GM23338 (cell line): Measurements from ENCODE around the gene GSAP. TPM values are rescaled to one million over a fixed set of nuclear protein-coding genes. Genes with fewer than 3 reads are reported as not detected.

Experiments used
- ATAC-seq: fragments of 200-7000 bp; cut with Tn5 transposase; 3 replicates; pipeline ENCODE4 v1.9.1; 2020
- DNase-seq: peaks from one replicate; pipeline ENCODE4 v3.0.0-alpha.2; 2015; ENCODE audit warnings: low spot score
- H2AFZ ChIP-seq: fragments of 200-600 bp; sonication (generic); 2 replicates; pipeline ENCODE4 v1.8.0; 2016; ENCODE audit warnings: antibody characterized with exemption, mild to moderate bottlenecking, moderate library complexity
- H3F3A ChIP-seq: fragments of 200-600 bp; sonication (generic); replicated peaks from 2 replicates; pipeline ENCODE4 v1.8.0; 2017; ENCODE audit warnings: antibody characterized with exemption, mixed run types, low read depth
- H3K27ac ChIP-seq: fragments of 200-600 bp; sonication (generic); 2 replicates; pipeline ENCODE4 v1.6.1; 2016; ENCODE audit warnings: low read depth
- H3K27me3 ChIP-seq: fragments of 200-600 bp; sonication (generic); 2 replicates; pipeline ENCODE4 v1.8.0; 2016; ENCODE audit warnings: mild to moderate bottlenecking, mixed run types, moderate library complexity; ENCODE audit not compliant: insufficient read depth
- H3K36me3 ChIP-seq: fragments of 200-600 bp; sonication (generic); 2 replicates; pipeline ENCODE4 v1.8.0; 2016; ENCODE audit warnings: mild to moderate bottlenecking; ENCODE audit not compliant: insufficient read depth
- H3K4me1 ChIP-seq: fragments of 200-600 bp; sonication (generic); 2 replicates; pipeline ENCODE4 v1.8.0; 2016; ENCODE audit warnings: mild to moderate bottlenecking, moderate library complexity; ENCODE audit not compliant: insufficient read depth
- H3K4me2 ChIP-seq: fragments of 200-600 bp; sonication (generic); 2 replicates; pipeline ENCODE4 v1.7.1; 2017; ENCODE audit warnings: mixed run types
- H3K4me3 ChIP-seq: fragments of 200-600 bp; sonication (generic); 2 replicates; pipeline ENCODE4 v1.6.1; 2016; ENCODE audit warnings: mixed run types
- H3K79me2 ChIP-seq: fragments of 200-600 bp; sonication (generic); replicated peaks from 2 replicates; pipeline ENCODE4 v1.8.0; 2017; ENCODE audit warnings: mild to moderate bottlenecking; ENCODE audit not compliant: insufficient read depth
- H3K9me2 ChIP-seq: fragments of 200-600 bp; sonication (generic); 2 replicates; pipeline ENCODE4 v1.8.0; 2017; ENCODE audit not compliant: insufficient read depth
- H4K20me1 ChIP-seq: fragments of 200-600 bp; sonication (generic); replicated peaks from 2 replicates; pipeline ENCODE4 v1.8.0; 2017; ENCODE audit warnings: mild to moderate bottlenecking; ENCODE audit not compliant: insufficient read depth
- H3K27ac Mint-ChIP-seq: 2 replicates; pipeline ENCODE4 v1.8.0; 2020; ENCODE audit warnings: inconsistent platforms, mild to moderate bottlenecking, moderate library complexity, mixed read lengths
- H3K27me3 Mint-ChIP-seq: 3 replicates; pipeline ENCODE4 v1.8.0; 2022; ENCODE audit warnings: low read depth, mild to moderate bottlenecking, moderate library complexity, mixed read lengths, inconsistent platforms; ENCODE audit not compliant: insufficient read depth, poor library complexity
- H3K36me3 Mint-ChIP-seq: 3 replicates; pipeline ENCODE4 v1.8.0; 2021; ENCODE audit warnings: low read depth, mild to moderate bottlenecking, inconsistent platforms, moderate library complexity, mixed read lengths
- H3K4me1 Mint-ChIP-seq: 3 replicates; pipeline ENCODE4 v1.8.0; 2020; ENCODE audit warnings: mild to moderate bottlenecking, inconsistent platforms, mixed read lengths
- H3K4me3 Mint-ChIP-seq: 3 replicates; pipeline ENCODE4 v1.8.0; 2021; ENCODE audit warnings: moderate library complexity, mild to moderate bottlenecking, inconsistent platforms, mixed read lengths
- H3K9me3 Mint-ChIP-seq: 3 replicates; pipeline ENCODE4 v1.8.0; 2020; ENCODE audit warnings: moderate library complexity, mild to moderate bottlenecking, inconsistent platforms, mixed read lengths
- CREB1 ChIP-seq: fragments of 250-450 bp; sonication (Bioruptor Pico); IDR thresholded peaks from 2 replicates; pipeline ENCODE4 v1.5.0; 2020; ENCODE audit warnings: low read depth, mild to moderate bottlenecking, moderate library complexity
- EZH2 ChIP-seq: fragments of 200-600 bp; sonication (generic); IDR thresholded peaks from one replicate; pipeline ENCODE4 v1.8.0; 2017; ENCODE audit warnings: antibody characterized with exemption, mild to moderate bottlenecking, low read depth; ENCODE audit not compliant: unreplicated experiment
- EZH2phosphoT487 ChIP-seq: fragments of 200-600 bp; sonication (generic); IDR thresholded peaks from one replicate; pipeline ENCODE4 v1.8.1; 2018; ENCODE audit warnings: antibody characterized with exemption; ENCODE audit not compliant: unreplicated experiment
- JUNB ChIP-seq: IDR thresholded peaks from one replicate; pipeline ENCODE4 v1.6.1; 2016; ENCODE audit warnings: antibody characterized with exemption; ENCODE audit not compliant: unreplicated experiment
- NANOG ChIP-seq: IDR thresholded peaks from 2 replicates; pipeline ENCODE4 v1.6.1; 2016; ENCODE audit warnings: antibody characterized with exemption, borderline replicate concordance
- POLR2AphosphoS5 ChIP-seq: IDR thresholded peaks from 2 replicates; pipeline ENCODE4 v1.6.1; 2016; ENCODE audit warnings: antibody characterized with exemption, low read depth
- STAT1 ChIP-seq: IDR thresholded peaks from one replicate; pipeline ENCODE4 v1.6.1; 2016; ENCODE audit warnings: antibody characterized with exemption; ENCODE audit not compliant: unreplicated experiment
- ZNF114 ChIP-seq: fragments of 250-450 bp; sonication (Bioruptor Pico); IDR thresholded peaks from 2 replicates; pipeline ENCODE4 v1.5.0; 2020; ENCODE audit warnings: mild to moderate bottlenecking, moderate library complexity
- ZNF331 ChIP-seq: fragments of 250-450 bp; sonication (Bioruptor Pico); IDR thresholded peaks from 2 replicates; pipeline ENCODE4 v1.5.0; 2020; ENCODE audit warnings: low read depth, mild to moderate bottlenecking, moderate library complexity
- polyA plus RNA-seq: library from polyadenylated mRNA; unstranded; fragments of >200 nt; fragmentation: Nextera tagmentation; extraction: Ambion mirVana; gene quantifications from 2 replicates; pipeline ENCODE4 v1.2.1, GENCODE V29; 2016
- total RNA-seq: library from RNA; depleted of rRNA; stranded (reverse); fragments of >200 nt; shearing (Covaris generic); gene quantifications from 2 replicates; pipeline ENCODE4 v1.2.3, GENCODE V29; 2014
- TF ChIP-seq, protein P1 (sequence below): fragments of 250-450 bp; sonication (Bioruptor Pico); IDR thresholded peaks from 2 replicates; pipeline ENCODE4 v1.5.0; 2020; ENCODE audit warnings: mild to moderate bottlenecking, moderate library complexity
- TF ChIP-seq, protein P2 (sequence below), 2 experiments: fragments of 200-600 bp in 1 of 2; sonication (generic) in 1 of 2; conservative IDR thresholded peaks; 2 replicates each; pipeline versions ENCODE4 v1.5.1 to v1.6.1; 2016 to 2017; ENCODE audit warnings: antibody characterized with exemption in 2 of 2, low read depth in 2 of 2, mild to moderate bottlenecking in 2 of 2, moderate library complexity in 1 of 2
- TF ChIP-seq, protein P3 (sequence below): IDR thresholded peaks from 2 replicates; pipeline ENCODE4 v1.6.1; 2016; ENCODE audit warnings: antibody characterized with exemption
- TF ChIP-seq, protein P4 (sequence below): IDR thresholded peaks from one replicate; pipeline ENCODE4 v1.6.1; 2018; ENCODE audit warnings: antibody characterized with exemption; ENCODE audit not compliant: unreplicated experiment

Gene GSAP
- total and polyA plus RNA-seq, 2 experiments from 2014 or later = 0.63 to 1.1 TPM

DNA sequence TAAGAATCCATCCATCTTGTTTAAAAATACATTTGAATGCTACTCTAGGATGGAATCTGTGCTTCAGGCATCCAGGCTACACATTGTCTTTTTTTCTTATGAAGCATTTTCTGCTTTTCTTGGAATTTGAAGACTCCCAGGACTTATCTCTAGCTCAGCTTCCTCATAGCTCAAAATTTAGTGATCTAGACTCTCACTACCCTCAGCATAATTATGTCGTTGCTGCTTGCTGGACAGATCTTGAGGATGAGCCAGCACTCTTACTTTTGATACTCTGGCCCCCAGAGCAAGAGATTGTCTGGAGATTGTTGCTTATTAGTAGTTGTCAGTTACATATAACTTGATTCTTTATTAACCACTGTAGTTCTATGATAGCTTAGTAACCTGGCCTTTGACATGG lies 133.3 kb downstream of the GSAP start:
- no peaks in the 10 kb centered on the region for H3K27me3 ChIP-seq
- no peak overlapping the region for H3K4me2 ChIP-seq
- TF ChIP-seq CREB1 (CRISPR knock-in tag) (no peak), STAT1 (no peak), ZNF331 (CRISPR knock-in tag) (no peak), JUNB (no peak), NANOG (no peak), EZH2 (no peak), EZH2phosphoT487 (no peak), ZNF114 (CRISPR knock-in tag) (no peak), POLR2AphosphoS5 (no peak)
- TF ChIP-seq, protein P1, sequence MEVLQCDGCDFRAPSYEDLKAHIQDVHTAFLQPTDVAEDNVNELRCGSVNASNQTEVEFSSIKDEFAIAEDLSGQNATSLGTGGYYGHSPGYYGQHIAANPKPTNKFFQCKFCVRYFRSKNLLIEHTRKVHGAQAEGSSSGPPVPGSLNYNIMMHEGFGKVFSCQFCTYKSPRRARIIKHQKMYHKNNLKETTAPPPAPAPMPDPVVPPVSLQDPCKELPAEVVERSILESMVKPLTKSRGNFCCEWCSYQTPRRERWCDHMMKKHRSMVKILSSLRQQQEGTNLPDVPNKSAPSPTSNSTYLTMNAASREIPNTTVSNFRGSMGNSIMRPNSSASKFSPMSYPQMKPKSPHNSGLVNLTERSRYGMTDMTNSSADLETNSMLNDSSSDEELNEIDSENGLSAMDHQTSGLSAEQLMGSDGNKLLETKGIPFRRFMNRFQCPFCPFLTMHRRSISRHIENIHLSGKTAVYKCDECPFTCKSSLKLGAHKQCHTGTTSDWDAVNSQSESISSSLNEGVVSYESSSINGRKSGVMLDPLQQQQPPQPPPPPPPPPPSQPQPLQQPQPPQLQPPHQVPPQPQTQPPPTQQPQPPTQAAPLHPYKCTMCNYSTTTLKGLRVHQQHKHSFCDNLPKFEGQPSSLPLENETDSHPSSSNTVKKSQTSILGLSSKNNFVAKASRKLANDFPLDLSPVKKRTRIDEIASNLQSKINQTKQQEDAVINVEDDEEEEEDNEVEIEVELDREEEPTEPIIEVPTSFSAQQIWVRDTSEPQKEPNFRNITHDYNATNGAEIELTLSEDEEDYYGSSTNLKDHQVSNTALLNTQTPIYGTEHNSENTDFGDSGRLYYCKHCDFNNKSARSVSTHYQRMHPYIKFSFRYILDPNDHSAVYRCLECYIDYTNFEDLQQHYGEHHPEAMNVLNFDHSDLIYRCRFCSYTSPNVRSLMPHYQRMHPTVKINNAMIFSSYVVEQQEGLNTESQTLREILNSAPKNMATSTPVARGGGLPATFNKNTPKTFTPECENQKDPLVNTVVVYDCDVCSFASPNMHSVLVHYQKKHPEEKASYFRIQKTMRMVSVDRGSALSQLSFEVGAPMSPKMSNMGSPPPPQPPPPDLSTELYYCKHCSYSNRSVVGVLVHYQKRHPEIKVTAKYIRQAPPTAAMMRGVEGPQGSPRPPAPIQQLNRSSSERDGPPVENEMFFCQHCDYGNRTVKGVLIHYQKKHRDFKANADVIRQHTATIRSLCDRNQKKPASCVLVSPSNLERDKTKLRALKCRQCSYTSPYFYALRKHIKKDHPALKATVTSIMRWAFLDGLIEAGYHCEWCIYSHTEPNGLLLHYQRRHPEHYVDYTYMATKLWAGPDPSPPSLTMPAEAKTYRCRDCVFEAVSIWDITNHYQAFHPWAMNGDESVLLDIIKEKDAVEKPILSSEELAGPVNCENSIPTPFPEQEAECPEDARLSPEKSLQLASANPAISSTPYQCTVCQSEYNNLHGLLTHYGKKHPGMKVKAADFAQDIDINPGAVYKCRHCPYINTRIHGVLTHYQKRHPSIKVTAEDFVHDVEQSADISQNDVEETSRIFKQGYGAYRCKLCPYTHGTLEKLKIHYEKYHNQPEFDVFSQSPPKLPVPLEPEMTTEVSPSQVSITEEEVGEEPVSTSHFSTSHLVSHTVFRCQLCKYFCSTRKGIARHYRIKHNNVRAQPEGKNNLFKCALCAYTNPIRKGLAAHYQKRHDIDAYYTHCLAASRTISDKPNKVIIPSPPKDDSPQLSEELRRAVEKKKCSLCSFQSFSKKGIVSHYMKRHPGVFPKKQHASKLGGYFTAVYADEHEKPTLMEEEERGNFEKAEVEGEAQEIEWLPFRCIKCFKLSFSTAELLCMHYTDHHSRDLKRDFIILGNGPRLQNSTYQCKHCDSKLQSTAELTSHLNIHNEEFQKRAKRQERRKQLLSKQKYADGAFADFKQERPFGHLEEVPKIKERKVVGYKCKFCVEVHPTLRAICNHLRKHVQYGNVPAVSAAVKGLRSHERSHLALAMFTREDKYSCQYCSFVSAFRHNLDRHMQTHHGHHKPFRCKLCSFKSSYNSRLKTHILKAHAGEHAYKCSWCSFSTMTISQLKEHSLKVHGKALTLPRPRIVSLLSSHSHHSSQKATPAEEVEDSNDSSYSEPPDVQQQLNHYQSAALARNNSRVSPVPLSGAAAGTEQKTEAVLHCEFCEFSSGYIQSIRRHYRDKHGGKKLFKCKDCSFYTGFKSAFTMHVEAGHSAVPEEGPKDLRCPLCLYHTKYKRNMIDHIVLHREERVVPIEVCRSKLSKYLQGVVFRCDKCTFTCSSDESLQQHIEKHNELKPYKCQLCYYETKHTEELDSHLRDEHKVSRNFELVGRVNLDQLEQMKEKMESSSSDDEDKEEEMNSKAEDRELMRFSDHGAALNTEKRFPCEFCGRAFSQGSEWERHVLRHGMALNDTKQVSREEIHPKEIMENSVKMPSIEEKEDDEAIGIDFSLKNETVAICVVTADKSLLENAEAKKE (CRISPR knock-in tag) = no peak
- TF ChIP-seq, protein P2, sequence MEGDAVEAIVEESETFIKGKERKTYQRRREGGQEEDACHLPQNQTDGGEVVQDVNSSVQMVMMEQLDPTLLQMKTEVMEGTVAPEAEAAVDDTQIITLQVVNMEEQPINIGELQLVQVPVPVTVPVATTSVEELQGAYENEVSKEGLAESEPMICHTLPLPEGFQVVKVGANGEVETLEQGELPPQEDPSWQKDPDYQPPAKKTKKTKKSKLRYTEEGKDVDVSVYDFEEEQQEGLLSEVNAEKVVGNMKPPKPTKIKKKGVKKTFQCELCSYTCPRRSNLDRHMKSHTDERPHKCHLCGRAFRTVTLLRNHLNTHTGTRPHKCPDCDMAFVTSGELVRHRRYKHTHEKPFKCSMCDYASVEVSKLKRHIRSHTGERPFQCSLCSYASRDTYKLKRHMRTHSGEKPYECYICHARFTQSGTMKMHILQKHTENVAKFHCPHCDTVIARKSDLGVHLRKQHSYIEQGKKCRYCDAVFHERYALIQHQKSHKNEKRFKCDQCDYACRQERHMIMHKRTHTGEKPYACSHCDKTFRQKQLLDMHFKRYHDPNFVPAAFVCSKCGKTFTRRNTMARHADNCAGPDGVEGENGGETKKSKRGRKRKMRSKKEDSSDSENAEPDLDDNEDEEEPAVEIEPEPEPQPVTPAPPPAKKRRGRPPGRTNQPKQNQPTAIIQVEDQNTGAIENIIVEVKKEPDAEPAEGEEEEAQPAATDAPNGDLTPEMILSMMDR (conservative IDR thresholded peaks at IDR 0.05; ENCODE audit: low read depth in 2 of 2) = no peak
- TF ChIP-seq, protein P3, sequence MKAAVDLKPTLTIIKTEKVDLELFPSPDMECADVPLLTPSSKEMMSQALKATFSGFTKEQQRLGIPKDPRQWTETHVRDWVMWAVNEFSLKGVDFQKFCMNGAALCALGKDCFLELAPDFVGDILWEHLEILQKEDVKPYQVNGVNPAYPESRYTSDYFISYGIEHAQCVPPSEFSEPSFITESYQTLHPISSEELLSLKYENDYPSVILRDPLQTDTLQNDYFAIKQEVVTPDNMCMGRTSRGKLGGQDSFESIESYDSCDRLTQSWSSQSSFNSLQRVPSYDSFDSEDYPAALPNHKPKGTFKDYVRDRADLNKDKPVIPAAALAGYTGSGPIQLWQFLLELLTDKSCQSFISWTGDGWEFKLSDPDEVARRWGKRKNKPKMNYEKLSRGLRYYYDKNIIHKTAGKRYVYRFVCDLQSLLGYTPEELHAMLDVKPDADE = no peak
- TF ChIP-seq, protein P4, sequence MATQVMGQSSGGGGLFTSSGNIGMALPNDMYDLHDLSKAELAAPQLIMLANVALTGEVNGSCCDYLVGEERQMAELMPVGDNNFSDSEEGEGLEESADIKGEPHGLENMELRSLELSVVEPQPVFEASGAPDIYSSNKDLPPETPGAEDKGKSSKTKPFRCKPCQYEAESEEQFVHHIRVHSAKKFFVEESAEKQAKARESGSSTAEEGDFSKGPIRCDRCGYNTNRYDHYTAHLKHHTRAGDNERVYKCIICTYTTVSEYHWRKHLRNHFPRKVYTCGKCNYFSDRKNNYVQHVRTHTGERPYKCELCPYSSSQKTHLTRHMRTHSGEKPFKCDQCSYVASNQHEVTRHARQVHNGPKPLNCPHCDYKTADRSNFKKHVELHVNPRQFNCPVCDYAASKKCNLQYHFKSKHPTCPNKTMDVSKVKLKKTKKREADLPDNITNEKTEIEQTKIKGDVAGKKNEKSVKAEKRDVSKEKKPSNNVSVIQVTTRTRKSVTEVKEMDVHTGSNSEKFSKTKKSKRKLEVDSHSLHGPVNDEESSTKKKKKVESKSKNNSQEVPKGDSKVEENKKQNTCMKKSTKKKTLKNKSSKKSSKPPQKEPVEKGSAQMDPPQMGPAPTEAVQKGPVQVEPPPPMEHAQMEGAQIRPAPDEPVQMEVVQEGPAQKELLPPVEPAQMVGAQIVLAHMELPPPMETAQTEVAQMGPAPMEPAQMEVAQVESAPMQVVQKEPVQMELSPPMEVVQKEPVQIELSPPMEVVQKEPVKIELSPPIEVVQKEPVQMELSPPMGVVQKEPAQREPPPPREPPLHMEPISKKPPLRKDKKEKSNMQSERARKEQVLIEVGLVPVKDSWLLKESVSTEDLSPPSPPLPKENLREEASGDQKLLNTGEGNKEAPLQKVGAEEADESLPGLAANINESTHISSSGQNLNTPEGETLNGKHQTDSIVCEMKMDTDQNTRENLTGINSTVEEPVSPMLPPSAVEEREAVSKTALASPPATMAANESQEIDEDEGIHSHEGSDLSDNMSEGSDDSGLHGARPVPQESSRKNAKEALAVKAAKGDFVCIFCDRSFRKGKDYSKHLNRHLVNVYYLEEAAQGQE = no peak
- Mint-ChIP-seq H3K27me3 (no peaks in the 10 kb centered on the region), H3K4me1 (no peaks in the 10 kb centered on the region; the same call in 2 of the 3 replicates), H3K27ac (no peak overlapping the region), H3K9me3 (peaks cover 3% of the 10 kb centered on the region; the same call in 1 of the 3 replicates), H3K36me3 (no peaks in the 10 kb centered on the region), H3K4me3 (no peak overlapping the region)
- H3K27ac ChIP-seq = no peak overlapping the region
- H4K20me1 ChIP-seq = no peaks in the 10 kb centered on the region
- H3K36me3 ChIP-seq = no peaks in the 10 kb centered on the region
- H3K9me2 ChIP-seq = no peaks in the 10 kb centered on the region
- no peaks in the 10 kb centered on the region for H3K4me1 ChIP-seq
- no peak overlapping the region for H2AFZ ChIP-seq
- no peak overlapping the region for H3K4me3 ChIP-seq
- ATAC-seq (no peak), DNase-seq (no peak)
- no peaks in the 10 kb centered on the region for H3K79me2 ChIP-seq
- H3F3A ChIP-seq = no peaks in the 10 kb centered on the region
